Measurements from ENCODE around the gene IRF2BP1.
A peak's percentile ranks its signal among the peaks of the same experiment; 100 is the strongest.
"Not testable (repeated sequence)": the region's sequence is repeated elsewhere in the genome, so short reads cannot be mapped to it uniquely, and the experiment has no call there.

The IRF2BP1 gene

GRCh38 chr19:45882652-45883585 lies 3.0 kb downstream of the IRF2BP1 start:
- peak; percentile 95 for DNase-seq (ENCODE audit: low spot score)

GRCh38 chr19:45881909-45882528 lies 3.9 kb downstream of the IRF2BP1 start:
- DNase-seq (ENCODE audit: low spot score): peak; percentile 93

GRCh38 chr19:45881082-45881908 lies 4.6 kb downstream of the IRF2BP1 start:
- no peak for DNase-seq (ENCODE audit: low spot score)

GRCh38 chr19:45879971-45880370 lies 6.0 kb downstream of the IRF2BP1 start:
- DNase-seq (ENCODE audit: low spot score): no peak

GRCh38 chr19:45879055-45879454 lies 6.9 kb downstream of the IRF2BP1 start:
- no peak for DNase-seq (ENCODE audit: low spot score)

GRCh38 chr19:45878043-45878794 lies 7.7 kb downstream of the IRF2BP1 start:
- DNase-seq (ENCODE audit: low spot score): no peak

GRCh38 chr19:45876411-45877197 lies 9.3 kb downstream of the IRF2BP1 start:
- peak; percentile 73 for DNase-seq (ENCODE audit: low spot score)

GRCh38 chr19:45876161-45876410 lies 9.9 kb downstream of the IRF2BP1 start:
- DNase-seq (ENCODE audit: low spot score): no peak

GRCh38 chr19:45874620-45874966 lies 11.3 kb downstream of the IRF2BP1 start:
- no peak for DNase-seq (ENCODE audit: low spot score)

- no peak for DNase-seq (ENCODE audit: low spot score)
Measured at GRCh38 chr19:45873219-45873772, 12.6 kb downstream of the IRF2BP1 start.

GRCh38 chr19:45872095-45872919 lies 13.6 kb downstream of the IRF2BP1 start:
- DNase-seq (ENCODE audit: low spot score): no peak

- no peak for DNase-seq (ENCODE audit: low spot score)
Measured at GRCh38 chr19:45870798-45871197, 15.1 kb downstream of the IRF2BP1 start.

- DNase-seq (ENCODE audit: low spot score): not testable (repeated sequence)
Measured at GRCh38 chr19:45867241-45867640, 18.7 kb downstream of the IRF2BP1 start.

- DNase-seq (ENCODE audit: low spot score): no peak
Measured at GRCh38 chr19:45866400-45867176, 19.4 kb downstream of the IRF2BP1 start.

- no peak for DNase-seq (ENCODE audit: low spot score)
Measured at GRCh38 chr19:45865269-45865948, 20.5 kb downstream of the IRF2BP1 start.

- no peak for DNase-seq (ENCODE audit: low spot score)
Measured at GRCh38 chr19:45864629-45865082, 21.3 kb downstream of the IRF2BP1 start.

GRCh38 chr19:45863840-45864628 lies 21.9 kb downstream of the IRF2BP1 start, which contains the start of gene FOXA3:
Gene FOXA3 (plus strand): TSS chr19:45864326. CDS start chr19:45864457, 131 bp downstream.
- DNase-seq (ENCODE audit: low spot score): peak; percentile 94
